HG03521 (cell line): ENCODE measurements around the gene CCDC86.

Experiments
- ATAC-seq: cut with Tn5 transposase; IDR thresholded peaks from one replicate; pipeline ENCODE4 v1.9.1; 2021; ENCODE audit warnings: mild to moderate bottlenecking, moderate library complexity; ENCODE audit not compliant: unreplicated experiment

The CCDC86 gene

GRCh38 chr11:60887556-60887955 lies 45.6 kb downstream of the CCDC86 start:
- ATAC-seq, result no peak

- no peak for ATAC-seq
These were observed 48.0 kb downstream of the CCDC86 start for GRCh38 chr11:60889869-60890311.

GRCh38 chr11:60890696-60891095 lies 48.8 kb downstream of the CCDC86 start:
- no peak for ATAC-seq

GRCh38 chr11:60891103-60891741 lies 49.3 kb downstream of the CCDC86 start:
- ATAC-seq, result no peak

GRCh38 chr11:60895687-60896086 lies 53.8 kb downstream of the CCDC86 start:
- ATAC-seq, result no peak

- no peak for ATAC-seq
These were observed 55.6 kb downstream of the CCDC86 start for GRCh38 chr11:60897496-60897895.

GRCh38 chr11:60899046-60899936 lies 57.4 kb downstream of the CCDC86 start:
- no peak for ATAC-seq

GRCh38 chr11:60899977-60900376 lies 58.1 kb downstream of the CCDC86 start:
- no peak for ATAC-seq
